GM19438 (cell line): ENCODE results near the gene CTDSP1.

Experiments used
- ATAC-seq: cut with Tn5 transposase; IDR thresholded peaks from one replicate; pipeline ENCODE4 v1.9.1; 2021; ENCODE audit warnings: low read depth; ENCODE audit not compliant: unreplicated experiment

CTDSP1 gene

DNA sequence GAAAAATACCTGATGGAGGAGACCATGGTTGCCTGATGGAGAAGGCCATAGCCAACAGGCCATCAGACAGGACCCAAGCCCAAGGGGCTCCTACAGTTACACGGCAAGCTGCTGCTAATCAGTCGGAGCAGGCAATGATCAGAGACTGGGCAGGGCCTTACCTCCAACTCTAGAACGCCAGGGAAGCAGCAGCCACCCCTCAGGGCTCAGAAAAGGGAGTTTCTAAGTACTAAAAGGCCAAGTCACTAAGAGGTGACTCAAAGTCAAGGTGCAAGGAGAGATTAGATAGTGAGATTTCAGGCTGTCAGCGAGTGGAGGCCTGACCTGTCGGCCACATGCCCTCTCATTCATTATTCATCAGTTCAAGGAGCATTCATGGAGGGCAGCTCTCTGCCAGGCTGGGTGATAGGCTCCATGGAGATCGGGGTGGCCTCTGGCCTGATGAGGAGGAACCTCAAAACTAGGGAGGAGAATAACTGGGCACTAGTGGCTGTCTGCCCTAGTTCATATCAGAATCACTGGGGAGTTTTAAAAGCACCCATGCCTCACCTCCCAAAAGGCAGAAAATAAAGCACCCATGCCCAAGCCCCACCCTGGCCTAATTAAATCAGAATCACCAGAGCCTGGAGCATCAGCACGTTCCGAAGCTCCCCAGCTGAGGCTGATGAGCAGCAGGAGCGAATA lies 22.9 kb downstream of the CTDSP1 start:
- no peak for ATAC-seq

DNA sequence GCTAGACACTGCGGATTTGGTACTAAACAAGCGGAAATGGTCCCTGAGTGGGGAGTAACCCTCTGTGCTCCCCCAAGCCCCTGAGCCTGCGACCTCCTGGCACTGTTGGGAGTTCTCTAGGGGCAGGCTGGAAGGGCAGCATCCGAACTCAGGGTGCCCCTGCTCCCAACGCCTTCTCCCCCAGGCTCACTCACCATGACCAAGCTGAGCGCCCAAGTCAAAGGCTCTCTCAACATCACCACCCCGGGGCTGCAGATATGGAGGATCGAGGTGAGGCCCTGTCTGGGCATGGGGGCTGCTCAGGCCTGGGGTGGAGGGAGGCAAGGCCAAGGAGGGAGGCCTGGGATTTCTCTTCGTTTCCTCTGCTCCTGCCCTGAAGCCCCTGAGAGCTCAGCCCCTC lies 23.9 kb downstream of the CTDSP1 start:
- ATAC-seq = no peak

DNA sequence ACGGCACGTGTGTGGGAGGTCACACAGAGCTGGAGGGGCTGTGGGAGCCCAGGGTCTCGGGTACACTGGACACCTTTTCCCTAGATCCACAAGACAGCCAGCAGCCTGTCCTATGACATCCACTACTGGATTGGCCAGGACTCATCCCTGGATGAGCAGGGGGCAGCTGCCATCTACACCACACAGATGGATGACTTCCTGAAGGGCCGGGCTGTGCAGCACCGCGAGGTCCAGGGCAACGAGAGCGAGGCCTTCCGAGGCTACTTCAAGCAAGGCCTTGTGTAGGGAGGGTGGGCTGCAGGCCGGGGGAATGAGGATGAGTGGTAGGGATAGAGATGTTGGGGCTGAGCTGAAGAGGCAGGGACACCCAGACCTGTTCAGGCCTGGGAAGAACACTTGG lies 25.9 kb downstream of the CTDSP1 start:
- ATAC-seq = no peak

DNA sequence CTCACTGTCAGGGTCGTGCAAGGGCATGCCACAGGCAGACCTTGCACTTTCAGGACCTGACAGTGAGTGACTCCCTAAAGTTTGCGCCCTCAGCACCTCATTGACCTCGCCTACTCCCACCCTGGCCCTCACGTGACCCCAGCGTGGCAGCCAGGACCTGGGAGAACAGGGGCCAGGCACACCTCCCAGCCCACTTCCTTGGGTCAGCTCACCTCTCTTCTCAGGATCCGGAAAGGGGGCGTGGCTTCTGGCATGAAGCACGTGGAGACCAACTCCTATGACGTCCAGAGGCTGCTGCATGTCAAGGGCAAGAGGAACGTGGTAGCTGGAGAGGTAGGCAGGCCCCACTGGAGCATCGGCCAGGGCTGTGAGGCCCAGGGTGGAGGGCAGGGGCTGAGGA lies 28.1 kb downstream of the CTDSP1 start:
- ATAC-seq = no peak

DNA sequence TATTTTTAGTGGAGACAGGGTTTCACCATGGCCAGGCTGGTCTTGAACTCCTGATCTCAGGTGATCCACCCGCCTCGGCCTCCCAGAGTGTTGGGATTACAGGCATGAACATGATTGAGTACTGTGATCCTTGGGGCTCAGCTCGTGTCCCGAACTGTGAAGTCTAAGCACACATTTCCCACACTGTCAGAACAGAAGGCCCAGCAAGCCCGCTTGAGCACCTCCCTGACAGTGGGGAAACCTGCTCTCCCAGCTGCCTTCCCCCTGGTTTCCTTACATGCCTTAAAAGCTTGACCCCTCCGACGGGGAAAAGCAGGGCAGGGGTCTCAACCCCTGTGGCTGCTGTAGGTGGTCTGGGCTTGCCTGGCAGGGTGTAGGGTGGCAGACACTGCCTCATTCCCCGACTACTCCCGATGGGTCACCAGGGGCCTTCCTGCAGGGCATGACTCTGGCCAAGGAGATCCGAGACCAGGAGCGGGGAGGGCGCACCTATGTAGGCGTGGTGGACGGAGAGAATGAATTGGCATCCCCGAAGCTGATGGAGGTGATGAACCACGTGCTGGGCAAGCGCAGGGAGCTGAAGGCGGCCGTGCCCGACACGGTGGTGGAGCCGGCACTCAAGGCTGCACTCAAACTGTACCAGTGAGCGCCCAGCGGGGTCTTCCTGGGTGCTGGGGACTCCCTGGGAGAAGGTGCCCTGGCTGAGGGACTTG lies 29.3 kb downstream of the CTDSP1 start:
- no peak for ATAC-seq

DNA sequence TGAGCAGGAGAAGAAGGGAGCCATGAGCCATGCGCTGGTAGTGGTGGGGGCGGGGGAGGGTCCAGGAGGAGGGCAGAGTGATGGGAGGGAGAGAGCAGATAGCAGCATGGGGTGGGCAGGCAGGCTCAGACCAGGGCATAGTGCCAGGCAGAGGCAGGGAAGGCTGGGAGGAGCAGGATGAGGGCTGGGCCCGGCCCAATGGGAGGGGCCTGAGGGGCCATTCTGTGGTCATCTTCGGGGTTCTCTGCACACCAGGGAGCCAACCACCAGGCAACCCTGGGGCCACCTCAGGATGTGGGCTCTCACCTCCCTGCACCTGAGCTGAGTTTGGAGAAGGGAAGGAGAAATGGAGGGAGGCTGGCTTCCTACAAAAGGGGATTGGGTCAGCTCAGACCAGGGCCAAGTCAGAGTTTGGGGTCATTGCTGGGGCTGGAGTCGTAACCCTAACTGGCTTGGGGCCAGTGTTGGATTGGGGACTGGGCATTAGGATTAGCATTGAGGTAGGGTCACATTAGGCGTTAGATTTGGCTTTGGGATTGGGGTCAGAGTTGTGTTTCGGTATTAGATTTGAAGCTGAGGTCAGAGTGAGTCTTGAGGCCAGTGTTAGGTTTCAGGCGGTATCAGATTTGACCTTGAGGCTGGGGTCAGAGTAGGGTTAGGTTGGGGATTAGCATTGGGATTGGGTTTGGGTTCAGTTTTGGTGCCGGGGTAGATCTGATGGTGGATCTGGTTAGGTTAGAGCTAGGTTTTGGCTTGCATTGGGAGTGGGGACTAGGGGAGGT lies 30.4 kb downstream of the CTDSP1 start:
- no peak for ATAC-seq

DNA sequence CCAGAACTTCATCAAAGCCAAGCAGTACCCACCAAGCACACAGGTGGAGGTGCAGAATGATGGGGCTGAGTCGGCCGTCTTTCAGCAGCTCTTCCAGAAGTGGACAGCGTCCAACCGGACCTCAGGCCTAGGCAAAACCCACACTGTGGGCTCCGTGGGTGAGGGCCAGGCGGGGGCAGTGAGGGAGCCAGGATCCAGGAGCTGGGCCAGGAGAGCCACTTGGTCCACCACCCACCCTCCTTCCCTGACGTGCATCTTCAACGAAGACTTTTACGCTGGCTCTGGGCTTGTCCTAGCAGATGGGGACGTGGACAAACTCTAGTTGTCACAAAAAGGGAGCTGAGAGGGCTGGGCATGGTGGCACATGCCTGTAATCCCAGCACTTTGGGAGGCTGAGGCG lies 31.1 kb downstream of the CTDSP1 start:
- no peak for ATAC-seq

DNA sequence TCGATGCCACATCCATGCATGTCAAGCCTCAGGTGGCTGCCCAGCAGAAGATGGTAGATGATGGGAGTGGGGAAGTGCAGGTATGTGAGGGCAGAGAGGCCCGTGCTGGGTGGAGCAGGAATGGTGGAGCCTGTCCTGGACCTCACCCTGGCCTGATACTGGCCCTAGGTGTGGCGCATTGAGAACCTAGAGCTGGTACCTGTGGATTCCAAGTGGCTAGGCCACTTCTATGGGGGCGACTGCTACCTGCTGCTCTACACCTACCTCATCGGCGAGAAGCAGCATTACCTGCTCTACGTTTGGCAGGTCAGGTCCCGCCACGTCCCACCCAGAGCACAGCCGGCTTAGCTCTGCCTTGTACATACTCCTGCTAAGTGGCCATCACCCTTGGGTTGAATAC lies 32.2 kb downstream of the CTDSP1 start:
- no peak for ATAC-seq

DNA sequence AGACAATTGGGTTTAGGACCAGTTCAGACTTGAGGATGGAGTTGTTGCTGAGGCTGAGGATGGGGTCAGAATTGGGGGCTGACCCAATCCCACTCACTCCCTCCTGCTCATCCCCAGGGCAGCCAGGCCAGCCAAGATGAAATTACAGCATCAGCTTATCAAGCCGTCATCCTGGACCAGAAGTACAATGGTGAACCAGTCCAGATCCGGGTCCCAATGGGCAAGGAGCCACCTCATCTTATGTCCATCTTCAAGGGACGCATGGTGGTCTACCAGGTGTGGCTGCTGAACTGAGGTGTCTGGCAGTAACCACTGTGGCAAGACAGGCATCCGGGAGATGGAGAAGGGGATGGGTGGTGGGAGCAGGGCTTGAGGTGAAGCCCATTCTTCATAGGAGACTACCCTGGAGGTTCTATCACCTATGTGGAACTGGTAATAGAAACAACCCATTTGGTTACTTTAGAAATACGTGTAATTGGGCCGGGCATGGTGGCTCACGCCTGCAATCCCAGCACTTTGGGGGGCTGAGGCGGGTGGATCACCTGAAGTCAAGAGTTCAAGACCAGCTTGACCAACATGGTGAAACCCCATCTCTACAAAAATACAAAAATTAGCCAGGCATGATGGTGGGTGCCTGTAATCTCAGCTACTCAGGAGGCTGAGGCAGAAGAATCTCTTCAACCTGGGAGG lies 33.2 kb downstream of the CTDSP1 start:
- ATAC-seq = no peak

DNA sequence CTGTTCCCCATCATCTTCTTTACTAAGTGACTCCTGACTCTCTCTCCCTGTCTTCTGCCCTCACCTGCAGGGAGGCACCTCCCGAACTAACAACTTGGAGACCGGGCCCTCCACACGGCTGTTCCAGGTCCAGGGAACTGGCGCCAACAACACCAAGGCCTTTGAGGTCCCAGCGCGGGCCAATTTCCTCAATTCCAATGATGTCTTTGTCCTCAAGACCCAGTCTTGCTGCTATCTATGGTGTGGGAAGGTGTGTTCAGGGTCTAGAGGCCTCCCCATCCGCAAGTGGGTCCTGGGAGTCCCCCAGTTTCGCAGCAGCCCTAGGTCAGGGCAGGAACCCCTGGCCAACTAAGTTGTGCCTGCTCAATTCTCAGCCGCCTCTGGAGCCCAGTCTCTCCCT lies 34.8 kb downstream of the CTDSP1 start:
- ATAC-seq = no peak

DNA sequence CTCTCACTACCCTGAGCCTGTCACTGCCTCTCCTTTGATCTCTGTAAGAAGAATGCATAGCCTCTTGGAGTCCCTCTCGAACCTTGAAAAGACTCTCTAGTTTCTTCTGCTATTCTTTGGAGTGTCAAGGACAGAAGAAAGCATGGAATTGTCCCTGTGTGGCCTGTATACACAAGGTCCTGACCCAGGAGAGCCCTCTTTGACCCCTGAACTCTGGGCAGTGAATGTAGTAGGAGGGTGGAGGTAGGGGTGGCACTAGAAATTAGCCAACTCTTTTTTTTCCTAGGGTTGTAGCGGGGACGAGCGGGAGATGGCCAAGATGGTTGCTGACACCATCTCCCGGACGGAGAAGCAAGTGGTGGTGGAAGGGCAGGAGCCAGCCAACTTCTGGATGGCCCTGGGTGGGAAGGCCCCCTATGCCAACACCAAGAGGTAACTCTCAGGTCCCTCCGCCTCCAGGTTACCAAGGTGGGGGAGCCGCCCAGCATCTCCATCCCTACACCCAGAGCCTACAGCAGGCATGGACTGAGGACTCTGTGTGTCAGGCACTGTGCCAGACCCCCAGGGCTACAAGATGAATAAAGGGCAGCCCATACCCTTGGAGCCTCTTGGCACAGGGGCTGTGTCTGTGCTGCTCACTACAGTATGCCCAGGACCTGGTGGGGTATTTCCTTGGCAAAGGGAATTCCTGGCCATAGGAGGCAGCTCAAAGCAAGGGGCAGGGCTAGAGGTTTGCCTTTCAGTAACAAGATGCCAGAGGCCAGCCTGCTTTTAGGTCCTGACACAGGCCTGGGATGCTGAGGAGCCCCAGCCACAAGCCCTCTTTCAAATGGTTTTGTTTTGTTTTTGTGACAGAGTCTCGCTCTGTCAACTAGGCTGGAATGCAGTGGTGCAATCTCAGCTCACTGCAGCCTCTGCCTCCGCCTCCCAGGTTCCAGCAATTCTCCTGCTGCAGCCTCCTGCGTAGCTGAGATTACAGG lies 35.6 kb downstream of the CTDSP1 start:
- ATAC-seq = no peak

DNA sequence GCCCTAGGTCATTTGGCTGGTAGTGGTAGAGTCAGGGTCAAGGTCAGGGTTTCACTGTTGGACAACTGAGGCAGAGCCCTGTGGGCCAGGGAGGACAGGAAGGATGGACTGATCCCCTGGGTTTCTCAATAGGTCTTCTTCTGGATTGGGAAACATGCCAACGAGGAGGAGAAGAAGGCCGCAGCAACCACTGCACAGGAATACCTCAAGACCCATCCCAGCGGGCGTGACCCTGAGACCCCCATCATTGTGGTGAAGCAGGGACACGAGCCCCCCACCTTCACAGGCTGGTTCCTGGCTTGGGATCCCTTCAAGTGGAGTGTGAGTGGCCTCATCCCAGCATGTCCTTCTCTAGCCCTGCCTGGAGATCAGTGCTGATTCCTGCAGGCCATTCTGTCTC lies 37.3 kb downstream of the CTDSP1 start:
- ATAC-seq = no peak

DNA sequence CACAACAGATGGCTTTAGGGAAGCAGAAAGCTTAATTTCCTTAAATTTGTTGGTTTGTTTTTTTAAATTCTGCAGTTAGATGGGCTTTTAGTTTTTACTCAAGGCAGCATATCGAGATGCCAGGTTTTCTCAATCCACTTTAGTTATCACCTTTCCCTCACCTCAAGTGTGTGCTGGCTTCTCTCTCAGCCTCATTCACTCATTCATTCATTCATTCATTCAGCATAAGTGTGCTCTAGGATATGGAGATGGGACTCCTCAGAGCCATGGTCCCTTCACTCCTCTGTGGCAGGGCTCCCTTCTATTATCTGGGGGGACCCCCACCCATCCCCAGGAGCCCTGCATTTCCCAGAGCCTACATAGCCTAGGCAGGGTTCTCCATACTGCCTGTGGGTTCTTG lies 38.3 kb downstream of the CTDSP1 start:
- ATAC-seq = no peak

DNA sequence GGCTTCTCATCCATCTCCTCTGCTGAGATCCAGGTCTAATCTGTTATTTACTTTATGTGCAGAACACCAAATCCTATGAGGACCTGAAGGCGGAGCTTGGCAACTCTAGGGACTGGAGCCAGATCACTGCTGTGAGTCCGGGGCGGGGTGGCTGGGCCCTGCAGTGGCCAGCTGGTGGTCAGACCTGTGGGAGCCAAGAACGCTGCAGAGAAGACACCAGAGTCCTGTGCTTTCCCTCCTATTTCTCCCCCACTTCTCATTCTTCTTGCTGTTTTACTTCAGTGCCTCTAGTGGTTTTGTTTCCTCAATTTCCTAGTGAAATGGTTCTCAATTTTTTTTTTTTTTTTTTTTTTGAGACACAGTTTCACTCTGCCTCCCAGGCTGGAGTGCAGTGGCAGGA lies 38.9 kb downstream of the CTDSP1 start:
- ATAC-seq = no peak

DNA sequence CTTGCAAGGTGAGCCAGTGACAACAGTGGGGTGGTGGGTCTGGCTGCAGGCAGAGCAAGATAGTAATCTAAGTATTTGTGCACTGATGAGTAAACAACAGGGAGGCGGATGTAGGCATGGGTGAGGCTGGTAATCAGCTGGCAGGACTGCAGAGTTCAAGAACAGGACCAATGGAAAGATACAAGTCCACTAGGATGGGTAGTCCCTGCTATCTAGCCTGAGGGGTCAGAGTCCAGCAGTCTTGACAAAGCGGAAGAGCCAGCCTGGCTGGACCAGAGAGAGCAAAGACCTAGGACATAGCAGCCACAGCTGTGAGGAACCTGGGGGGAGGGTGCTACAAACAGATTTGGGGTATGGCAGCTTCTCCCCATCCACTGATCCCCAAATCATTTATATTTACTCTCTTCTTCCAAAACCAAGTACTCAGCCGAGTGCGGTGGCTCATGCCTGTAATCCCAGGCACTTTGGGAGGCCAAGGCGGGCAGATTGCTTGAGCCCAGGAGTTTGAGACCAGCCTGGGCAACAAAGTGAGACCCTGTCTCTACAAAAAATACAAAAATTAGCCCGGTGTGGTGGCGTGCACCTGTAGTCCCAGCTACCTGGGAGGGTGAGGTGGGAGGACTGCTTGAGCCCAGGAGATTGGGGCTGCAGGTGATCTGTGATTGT lies 45.2 kb downstream of the CTDSP1 start:
- ATAC-seq = no peak

DNA sequence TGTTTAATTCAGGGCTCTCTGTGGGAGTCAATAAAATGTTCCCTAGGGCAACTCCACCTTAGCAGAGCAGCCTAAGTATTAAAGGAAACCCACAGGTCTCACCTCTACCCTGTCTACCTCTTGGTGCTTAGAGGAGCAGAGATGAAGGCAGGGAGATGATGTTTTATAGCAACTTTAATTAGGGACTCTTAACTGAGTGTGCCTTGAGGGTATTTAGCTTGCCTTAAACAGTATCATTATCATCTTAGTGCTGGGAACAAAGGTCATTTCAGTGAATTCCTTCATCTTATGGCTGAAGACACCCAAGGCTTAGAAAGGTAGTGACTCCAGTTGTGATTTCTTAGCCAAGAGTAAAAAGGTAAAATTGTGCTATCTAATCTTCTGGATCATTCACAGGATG lies 45.9 kb downstream of the CTDSP1 start:
- ATAC-seq = no peak

DNA sequence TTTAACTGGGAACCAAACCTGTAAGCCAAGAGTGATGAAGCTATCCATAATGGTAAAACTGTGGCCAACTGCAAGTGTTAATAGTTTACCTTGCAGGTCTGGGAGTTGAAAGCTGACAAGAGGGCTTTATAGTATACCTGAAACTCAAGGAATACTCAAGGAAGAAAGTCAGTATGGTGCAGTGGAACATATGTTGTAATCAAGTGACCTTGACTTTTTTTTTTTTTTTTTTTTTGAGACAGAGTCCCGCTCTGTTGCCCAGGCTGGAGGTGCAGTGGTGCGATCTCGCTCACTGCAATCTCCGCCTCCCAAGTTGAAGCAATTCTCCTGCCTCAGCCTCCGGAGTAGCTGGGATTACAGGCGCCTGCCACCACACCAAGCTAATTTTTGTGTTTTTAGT lies 46.9 kb downstream of the CTDSP1 start:
- ATAC-seq = no peak

DNA sequence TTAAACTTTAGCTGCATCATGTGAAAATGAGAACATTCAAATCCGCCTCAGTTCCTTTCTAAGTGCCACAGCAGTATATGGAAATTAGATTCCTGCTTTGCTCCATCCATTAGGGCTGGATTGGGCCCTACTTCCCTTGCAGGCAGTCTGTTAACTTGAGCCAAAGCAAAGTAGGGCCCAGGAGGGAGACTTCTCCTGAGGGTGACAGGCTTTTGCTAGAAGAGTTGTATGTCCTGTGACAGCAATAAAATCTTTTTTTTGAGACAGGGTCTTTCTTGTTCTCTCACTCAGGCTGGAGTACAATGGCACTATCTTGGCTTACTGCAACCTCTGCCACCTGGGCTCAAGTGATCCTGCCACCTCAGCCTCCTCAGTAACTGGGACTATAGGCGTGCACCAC lies 47.4 kb downstream of the CTDSP1 start:
- ATAC-seq = no peak

DNA sequence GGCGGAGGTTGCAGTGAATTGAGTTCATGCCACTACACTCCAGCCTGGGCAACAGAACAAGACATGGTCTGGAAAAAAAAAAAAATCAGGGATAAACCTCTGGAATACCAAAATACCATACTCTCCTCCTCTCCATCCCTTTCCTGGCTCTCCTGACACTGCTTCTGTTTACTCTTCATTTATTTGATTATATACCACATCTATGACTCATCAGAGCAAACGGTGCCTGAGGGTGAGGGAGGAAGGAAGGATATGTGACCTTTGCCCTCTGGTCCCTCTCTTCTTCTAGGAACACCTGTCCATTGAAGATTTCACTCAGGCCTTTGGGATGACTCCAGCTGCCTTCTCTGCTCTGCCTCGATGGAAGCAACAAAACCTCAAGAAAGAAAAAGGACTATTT lies 49.3 kb downstream of the CTDSP1 start:
- ATAC-seq = no peak

DNA sequence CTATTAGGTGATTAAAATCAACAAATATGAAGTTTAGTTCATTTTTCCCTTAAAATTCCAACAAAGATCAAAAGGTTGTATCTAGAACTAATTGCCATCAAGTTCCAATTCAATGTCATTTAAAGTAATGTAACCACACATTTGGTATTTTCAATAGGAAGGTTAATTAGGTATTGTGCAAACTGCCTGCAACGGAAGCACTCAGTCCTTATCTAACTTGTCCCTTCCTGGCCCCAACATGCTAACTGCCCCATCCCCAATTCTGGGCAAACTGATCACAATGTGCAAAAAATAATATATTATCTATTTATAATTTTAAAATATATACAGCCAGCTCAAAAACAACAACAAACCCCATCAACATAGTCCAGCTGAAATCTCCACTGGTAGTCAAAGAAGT lies 52.4 kb downstream of the CTDSP1 start:
- ATAC-seq = no peak
